Liver (tissue), 3 donors: ENCODE results near the gene KCNQ1.

Experiments used
- ATF3 ChIP-seq: IDR thresholded peaks from 2 replicates; pipeline ENCODE4 v1.6.1; 2016; ENCODE audit warnings: antibody characterized with exemption
- CTCF ChIP-seq: fragments of 150-350 bp; IDR thresholded peaks from 2 replicates; pipeline ENCODE4 v1.5.1; 2017; ENCODE audit warnings: improper control_type of control experiment, low read depth, low read length; ENCODE audit not compliant: missing input control
- EGR1 ChIP-seq, 2 donors: IDR thresholded peaks; 2 replicates each; pipeline ENCODE4 v1.6.1; 2016 to 2018; ENCODE audit warnings: antibody characterized with exemption in 2 of 2, low read depth in 2 of 2
- HNF4A ChIP-seq, 2 donors: conservative IDR thresholded peaks; 2 replicates each; pipeline ENCODE4 v1.6.1; 2016; ENCODE audit warnings: antibody characterized with exemption in 2 of 2, mild to moderate bottlenecking in 2 of 2
- JUND ChIP-seq, 2 donors: IDR thresholded peaks; 2 replicates each; pipeline ENCODE4 v1.6.1; 2016; ENCODE audit warnings: antibody characterized with exemption in 2 of 2
- MAX ChIP-seq: IDR thresholded peaks from 2 replicates; pipeline ENCODE4 v1.6.1; 2016; ENCODE audit warnings: antibody characterized with exemption
- RAD21 ChIP-seq, 2 donors: IDR thresholded peaks; 2 replicates each; pipeline ENCODE4 v1.6.1; 2016; ENCODE audit warnings: antibody characterized with exemption in 2 of 2, mild to moderate bottlenecking in 2 of 2
- REST ChIP-seq: IDR thresholded peaks from 2 replicates; pipeline ENCODE4 v1.6.1; 2016; ENCODE audit warnings: antibody characterized with exemption, mild to moderate bottlenecking
- RXRA ChIP-seq, 2 donors: IDR thresholded peaks; 2 replicates each; pipeline ENCODE4 v1.6.1; 2017 to 2018; ENCODE audit warnings: antibody characterized with exemption in 2 of 2, mild to moderate bottlenecking in 1 of 2
- TAF1 ChIP-seq: conservative IDR thresholded peaks from 2 replicates; pipeline ENCODE4 v1.6.1; 2016; ENCODE audit warnings: antibody characterized with exemption, mild to moderate bottlenecking
- ZBTB33 ChIP-seq: IDR thresholded peaks from 2 replicates; pipeline ENCODE4 v1.6.1; 2016; ENCODE audit warnings: antibody characterized with exemption
- donor health status: healthy.
- donor health status: healthy.

- TF ChIP-seq JUND (IDR thresholded peaks at IDR 0.05) (no peak), CTCF (no peak), TAF1 (no peak), REST (no peak), HNF4A (conservative IDR thresholded peaks at IDR 0.05) (no peak), RXRA (IDR thresholded peaks at IDR 0.05) (no peak), MAX (no peak), ATF3 (no peak), EGR1 (IDR thresholded peaks at IDR 0.05; ENCODE audit: low read depth in 2 of 2) (no peak), RAD21 (IDR thresholded peaks at IDR 0.05) (no peak), ZBTB33 (no peak)
Observed at GRCh38 chr11:2791521-2792380, 346.9 kb downstream of the KCNQ1 start.
